ENCODE results near the gene DESI2.
"Not testable (repeated sequence)": the region's sequence is repeated elsewhere in the genome, so short reads cannot be mapped to it uniquely, and the experiment has no call there.

DESI2 gene

DNA sequence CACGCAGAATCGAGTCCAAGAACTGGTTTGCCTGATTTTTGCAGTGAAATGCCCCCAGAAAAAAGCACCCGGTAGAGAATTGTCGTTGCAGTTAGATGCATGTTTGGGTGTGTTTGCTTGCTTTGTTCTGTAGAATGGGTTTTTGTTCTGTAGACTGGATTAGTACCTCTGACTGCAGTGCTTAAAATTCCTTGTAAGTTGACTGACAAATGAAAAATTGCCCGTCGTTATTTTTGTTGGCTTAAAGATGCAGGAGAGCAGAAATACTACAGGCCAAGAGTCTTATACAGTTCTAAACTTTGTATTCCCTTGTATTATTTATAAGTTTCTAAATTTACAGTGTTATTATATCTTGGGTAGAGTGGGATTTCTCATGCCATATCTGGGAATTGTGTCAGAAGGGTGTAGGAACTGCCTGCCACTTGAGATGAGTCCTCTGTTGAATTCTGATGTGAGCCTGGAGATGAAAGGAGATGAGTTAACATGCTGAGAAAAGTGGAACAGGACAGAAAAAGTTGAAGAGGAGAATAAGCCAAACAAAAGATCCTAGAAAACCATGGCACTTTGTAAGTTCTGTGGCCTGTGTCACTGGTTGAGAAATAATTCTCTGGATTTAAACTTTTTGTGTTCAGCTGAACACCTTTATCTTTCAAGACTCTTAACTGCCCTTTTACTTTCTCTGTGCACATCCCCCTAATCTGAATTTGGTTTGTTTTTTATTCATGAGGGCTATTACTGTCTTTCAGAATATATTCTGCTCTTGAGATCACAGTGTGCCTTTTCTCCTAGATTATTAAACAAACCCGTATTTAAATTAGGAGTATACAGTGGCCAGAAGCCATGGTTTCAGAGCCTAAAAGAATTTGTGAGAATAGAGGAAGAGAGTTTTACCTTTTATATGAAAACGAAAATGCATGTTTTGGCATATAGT is 1.4 kb downstream of the DESI2 start:
- no peak for DNase-seq (ENCODE audit: low spot score)

DNA sequence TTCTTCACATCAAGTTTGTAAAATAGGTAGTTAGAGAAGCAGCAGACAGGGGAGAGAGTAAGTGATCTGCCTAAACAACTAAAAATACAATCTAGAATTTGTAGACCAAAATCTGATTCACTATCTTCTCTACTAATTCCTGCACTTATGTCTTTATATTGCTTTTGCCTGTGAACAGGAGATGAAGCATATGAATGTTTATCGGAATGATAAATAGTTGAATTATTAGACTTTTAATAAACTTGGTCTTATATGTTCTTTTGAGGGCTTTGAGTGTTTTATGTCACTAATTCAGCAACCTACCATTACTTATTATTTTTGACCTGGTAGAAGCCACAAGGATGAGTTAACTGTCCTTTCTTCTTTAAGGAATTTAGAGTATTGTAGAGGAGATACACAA is 2.3 kb downstream of the DESI2 start:
- no peak for DNase-seq (ENCODE audit: low spot score)

DNA sequence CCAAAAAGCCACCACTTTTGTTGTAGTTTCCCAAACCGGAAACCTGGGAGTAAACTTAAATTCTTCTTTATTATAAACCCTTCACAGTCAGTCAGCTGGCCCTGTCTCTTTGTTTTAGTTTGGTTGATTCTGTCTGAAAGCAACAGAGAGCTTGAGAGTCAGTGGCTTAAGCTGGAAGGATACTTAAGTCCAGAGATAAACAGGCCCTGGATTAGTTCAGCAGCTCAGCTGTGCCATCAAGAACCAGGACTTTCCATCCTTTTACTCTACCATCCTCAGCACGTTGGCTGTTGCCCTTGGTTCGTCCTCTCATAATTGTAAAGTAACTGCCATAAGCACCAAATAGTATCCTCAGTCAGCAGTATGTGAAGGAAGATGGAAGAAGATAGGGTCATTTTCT is 4.5 kb downstream of the DESI2 start:
- no peak for DNase-seq (ENCODE audit: low spot score)

DNA sequence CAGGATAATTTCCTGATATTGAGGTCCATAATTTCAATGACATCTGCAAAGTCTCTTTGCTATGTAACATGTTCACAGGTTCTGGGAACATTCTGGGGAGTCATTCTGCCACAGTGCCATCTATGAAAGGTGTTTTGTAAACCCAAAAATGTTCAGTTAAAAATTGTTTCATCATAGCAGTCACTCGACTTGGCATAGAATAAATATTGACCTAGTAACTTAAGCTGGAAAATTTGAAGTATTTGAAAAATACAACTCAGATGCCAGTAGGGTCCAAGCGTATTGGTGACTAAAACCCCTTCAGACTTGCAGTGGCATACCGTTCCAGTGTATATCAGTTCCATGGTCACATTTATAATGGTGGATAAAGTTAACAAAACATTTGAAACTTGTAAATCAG is 6.8 kb downstream of the DESI2 start:
- DNase-seq (ENCODE audit: low spot score) = no peak

DNA sequence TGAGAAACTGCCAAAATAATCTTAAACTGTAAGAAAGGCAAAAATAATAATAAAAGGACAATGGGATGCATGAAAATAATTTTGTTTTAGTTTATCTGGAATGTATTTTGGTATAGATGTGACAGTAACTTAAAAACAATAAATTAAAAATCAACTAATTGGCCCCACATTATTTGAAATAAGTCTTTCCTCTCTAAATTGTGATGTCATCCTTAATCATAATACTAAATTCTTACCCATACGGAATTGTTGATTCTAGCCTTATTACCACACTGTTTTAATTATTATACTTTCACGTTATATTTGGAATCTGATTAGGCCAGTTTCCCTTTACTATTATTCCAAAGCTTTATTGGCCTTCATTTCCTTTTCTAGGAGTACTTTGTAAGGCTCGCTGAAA is 7.7 kb downstream of the DESI2 start:
- DNase-seq (ENCODE audit: low spot score) = no peak

DNA sequence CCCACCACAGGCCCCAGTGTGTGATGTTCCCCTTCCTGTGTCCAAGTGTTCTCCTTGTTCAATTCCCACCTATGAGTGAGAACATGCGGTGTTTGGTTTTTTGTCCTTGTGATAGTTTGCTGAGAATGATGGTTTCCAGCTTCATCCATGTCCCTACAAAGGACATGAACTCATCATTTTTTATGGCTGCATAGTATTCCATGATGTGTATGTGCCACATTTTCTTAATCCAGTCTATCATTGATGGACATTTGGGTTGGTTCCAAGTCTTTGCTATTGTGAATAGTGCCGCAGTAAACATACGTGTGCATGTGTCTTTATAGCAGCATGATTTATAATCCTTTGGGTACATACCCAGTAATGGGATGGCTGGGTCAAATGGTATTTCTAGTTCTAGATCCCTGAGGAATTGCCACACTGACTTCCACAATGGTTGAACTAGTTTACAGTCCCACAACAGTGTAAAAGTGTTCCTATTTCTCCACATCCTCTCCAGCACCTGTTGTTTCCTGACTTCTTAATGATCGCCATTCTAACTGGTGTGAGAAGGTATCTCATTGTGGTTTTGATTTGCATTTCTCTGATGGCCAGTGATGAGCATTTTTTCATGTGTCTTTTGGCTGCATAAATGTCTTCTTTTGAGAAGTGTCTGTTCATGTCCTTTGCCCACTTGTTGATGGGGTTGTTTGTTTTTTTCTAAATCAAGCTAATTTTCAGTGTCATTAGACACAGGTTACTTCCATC is 8.8 kb downstream of the DESI2 start:
- not testable (repeated sequence) for DNase-seq (ENCODE audit: low spot score)

DNA sequence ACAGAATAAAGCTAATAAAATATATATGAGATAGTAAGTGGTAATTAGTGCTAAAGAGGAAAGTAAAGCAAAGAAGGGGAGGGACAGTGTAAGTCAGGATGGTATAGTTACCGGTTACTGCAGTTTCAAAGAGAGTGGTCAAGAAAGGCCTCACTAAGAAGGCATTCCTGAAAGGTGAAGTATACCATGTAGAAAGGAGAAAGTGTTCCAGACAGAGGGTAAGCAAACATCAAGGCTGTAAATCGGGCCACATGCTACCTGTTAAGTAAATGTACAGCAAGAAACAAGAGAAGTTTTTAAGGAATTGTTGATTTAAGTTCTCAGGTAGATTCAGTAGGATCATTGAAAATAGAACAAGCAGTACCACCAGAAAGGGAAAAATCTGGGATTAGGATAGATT is 9.7 kb downstream of the DESI2 start:
- no peak for DNase-seq (ENCODE audit: low spot score)

DNA sequence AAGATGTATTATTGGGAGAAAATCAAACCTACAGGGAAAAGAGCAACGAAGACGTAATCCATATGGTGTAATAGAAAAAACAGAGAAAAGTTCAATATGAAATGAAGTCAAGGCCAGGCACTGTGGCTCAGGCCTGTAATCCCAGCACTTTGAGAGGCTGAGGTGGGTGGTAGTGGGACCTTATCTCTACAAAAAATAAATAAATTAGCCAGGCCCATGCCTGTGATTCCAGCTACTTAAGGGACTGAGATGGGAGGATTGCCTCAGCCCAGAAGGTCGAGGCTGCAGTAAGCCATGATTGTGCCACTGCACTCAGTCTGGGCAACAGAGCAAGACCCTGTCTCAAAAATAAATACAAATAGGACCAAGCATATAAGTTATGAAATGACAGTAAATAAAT is 11.4 kb downstream of the DESI2 start:
- DNase-seq (ENCODE audit: low spot score) = no peak

DNA sequence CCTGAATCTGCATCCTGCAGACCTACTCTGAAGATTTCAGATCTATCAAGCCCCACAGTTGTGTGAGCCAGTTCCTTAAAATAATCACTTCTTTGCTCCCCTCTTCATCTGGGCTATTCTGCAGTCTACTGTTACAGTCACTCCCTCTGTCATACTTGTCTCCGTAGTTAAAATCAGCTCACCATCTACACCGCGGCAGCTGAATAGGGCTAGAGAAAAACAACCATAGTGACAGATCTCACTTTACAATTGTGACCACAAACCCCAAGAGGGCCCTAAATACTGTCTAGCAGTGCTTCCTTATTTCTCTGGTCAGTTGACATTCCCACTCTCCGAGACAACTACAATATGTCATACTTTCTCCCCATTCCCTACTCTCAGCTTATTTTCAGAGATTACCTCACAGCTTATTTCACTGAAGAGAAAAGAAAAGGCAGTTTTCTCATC is 12.9 kb downstream of the DESI2 start:
- DNase-seq (ENCODE audit: low spot score) = peak; percentile 11

DNA sequence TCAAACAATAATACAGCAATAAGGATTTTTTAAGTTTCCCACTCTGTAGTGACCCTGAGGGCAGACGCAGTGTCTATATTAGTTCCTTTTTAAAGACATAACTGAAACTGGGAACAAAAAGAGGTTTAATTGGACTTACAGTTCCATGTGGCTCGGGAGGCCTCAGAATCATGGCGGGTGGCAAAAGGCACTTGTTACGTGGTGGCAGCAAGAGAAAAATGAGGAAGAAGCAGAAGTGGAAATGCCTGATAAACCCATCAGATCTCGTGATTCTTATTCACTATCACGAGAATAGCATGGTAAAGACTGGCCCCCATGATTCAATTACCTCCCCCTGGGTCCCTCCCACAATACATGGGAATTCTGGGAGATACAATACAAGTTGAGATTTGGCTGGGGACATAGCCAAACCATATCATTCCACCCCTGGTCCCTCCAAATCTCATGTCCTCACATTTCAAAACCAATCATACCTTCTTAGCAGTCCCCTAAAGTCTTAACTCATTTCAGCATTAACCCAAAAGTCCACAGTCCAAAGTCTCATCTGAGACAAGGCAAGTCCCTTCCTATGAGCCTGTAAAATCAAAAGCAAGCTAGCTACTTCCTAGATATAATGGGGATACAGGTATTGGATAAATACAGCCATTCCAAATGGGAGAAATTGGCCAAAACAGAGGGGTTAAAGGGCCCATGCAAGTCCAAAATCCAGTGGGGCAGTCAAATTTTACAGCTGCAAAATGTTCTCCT is 13.9 kb downstream of the DESI2 start:
- DNase-seq (ENCODE audit: low spot score) = not testable (repeated sequence)

DNA sequence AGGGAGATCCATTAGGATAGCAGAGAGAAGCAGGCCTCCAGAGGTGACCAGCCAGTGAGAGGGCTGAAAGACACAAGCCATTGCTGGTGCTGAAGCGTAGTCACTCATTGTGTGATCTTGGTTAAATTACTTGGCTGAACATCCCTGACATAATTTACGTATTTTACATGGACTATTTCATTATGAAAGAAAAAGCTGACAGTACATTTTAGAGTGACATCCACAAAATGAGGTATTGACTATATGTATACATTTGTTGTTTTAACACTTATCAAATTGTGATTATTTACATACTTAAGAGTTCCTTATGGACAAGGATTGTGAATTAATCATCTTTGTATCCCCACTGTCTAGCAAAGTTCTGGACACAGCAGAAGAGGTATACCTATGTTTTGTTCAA is 14.9 kb downstream of the DESI2 start:
- DNase-seq (ENCODE audit: low spot score) = no peak

DNA sequence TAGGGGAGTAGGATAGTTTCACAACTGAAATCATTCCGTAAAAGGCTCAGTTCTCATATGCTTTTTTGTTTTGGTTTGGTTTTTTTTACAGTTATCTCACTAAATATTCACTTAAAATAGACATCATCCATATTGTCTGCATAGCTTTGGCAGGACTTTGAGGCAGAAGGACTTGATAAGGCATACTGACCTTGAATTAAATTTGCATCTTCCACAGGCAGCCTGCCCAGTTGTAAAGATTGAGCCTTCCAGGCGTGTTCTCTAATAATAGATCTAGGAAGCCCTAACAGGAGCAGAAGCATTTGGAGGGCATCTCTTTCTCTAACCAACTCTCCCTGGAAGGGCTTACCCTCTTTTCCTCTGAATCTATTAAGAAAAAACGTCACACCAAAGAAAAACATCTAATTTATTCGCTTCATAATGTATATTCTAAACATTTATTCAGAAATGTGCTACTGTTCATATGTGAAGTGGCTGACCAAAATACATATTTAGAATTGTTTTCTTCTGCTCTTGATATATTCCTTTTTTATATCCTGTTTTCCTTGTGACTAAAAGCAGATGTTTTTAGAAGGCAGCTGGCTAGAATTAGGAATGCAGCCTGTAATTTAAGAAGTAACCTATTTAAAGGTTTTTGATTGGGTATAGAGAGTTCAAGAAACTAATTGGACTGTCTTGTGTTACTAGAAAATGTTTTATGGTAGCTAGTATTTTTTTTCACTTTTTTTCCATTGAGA is 20.2 kb downstream of the DESI2 start:
- DNase-seq (ENCODE audit: low spot score) = no peak

DNA sequence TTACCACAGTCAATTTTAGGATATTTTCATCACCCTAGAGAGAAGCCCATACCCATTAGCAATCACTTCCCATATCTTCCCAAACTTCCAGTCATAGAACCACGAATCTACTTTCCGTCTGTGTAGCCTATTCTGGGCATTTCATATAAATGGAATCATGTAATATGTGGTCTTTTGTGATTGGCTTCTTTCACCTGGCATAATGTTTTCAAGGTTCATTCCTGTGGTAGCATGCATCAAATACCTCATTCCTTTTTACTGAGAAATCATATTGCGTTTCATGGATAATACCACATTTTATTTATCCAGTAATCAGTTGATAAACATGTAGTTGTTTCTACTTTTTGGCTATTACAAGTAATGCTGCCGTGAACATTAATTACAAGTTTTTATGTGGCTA is 21.5 kb downstream of the DESI2 start:
- no peak for DNase-seq (ENCODE audit: low spot score)

DNA sequence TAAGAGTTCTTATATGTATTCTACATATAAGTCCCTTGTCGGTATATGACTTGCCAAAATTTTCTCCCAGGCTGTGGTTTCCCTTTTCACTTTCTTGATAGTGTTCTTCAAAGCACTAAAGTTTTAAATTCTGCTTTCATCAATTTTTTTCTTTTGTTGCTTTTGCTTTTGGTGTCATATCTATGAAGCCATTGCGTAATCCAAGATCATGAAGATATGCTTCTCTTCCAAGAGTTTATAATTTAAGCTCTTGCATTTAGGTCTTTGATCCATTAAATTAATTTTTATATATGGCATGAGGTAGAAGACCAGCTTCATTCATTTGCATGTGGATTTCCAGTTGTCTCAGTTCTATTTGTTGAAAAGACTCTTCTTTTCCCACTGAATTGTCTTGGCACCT is 22.2 kb downstream of the DESI2 start:
- DNase-seq (ENCODE audit: low spot score) = no peak

DNA sequence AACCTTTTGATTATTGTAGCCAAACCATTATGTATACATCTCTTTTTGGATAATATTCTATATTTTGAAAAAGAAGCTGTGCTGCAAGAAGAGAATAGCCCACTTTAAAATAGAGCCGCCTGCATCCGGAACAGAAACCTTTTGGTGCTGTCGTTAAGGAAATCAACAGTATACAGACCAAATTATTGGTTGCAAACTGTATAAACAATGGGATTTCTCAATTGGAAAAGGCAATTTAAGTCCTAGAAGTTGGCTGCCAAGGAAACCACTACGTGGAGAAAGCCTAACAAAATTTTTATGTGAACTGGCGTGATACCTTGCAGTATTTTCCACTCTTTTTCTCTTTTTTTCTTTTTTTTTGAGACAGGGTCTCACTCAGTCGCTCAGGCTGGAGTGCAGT is 25.8 kb downstream of the DESI2 start:
- no peak for DNase-seq (ENCODE audit: low spot score)

DNA sequence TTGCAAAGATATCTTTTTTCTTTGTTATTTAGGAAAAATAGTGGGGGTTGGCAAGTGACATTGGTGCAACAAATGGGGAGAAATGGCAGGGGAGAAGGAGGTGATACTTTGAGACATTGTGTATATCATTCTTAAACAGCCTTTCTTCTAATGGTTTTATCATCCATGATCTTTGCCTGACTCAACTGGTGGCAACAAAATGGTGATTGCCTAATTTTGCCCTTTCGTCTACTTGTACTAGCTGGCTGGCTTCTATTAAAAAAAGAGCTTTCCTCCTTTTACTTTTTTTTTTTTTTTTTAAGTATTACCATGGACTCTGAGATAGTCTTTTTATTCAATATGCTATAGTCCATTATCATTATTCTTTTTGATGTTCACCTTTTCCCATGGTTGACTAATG is 27.7 kb downstream of the DESI2 start:
- no peak for DNase-seq (ENCODE audit: low spot score)

DNA sequence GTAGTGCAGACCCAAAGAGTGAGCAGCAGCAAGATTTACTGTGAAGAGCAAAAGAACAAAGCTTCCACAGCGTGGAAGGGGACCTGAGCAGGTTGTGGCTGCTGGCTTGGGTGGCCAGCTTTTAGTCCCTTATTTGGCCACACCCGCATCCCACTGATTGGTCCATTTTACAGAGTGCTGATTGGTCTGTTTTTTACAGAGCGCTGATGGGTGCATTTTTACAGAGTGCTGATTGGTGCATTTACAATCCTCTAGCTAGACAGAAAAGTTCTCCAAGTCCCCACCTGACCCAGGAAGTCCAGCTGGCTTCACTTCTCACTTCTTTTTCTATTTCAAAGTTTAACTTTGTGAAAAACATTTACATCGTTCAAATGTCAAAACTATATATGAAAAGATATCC is 29.2 kb downstream of the DESI2 start:
- DNase-seq (ENCODE audit: low spot score) = not testable (repeated sequence)

DNA sequence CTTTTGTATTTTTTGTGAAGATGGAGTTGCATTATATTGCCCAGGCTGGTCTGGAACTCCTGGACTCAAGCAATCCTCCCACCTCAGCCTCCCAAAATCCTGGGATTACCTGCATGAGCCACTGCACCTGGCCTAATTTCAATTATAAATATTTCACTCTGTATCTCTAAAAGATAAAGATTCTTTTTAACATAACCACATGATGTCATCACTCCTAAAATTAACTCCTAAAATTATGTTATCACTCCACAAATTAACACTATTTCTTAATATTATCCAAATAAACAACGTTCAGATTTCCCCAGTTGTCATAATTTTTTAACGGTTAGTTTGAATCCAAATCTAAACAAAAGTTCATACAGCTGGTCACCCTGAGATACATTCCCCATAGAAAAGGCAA is 43.0 kb downstream of the DESI2 start:
- DNase-seq (ENCODE audit: low spot score) = no peak

DNA sequence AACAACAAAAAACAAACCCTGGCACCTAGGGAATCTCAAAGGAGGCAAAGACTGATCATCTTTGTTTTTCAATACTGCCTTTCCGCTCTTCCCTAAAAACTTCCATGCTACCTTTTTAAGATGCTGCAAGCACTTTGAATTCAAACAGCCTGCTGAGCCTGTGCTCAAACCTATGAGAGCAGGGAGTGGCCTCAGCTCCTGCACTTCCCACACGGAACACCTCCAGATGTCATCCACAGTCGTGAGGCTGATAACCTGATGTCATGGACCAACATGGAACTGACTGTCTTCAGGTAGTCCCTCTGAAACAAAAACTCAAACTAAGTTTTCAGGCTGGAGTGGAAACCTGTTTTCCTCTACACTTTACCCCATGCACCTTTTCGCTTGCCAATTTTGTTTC is 46.8 kb downstream of the DESI2 start:
- no peak for DNase-seq (ENCODE audit: low spot score)

DNA sequence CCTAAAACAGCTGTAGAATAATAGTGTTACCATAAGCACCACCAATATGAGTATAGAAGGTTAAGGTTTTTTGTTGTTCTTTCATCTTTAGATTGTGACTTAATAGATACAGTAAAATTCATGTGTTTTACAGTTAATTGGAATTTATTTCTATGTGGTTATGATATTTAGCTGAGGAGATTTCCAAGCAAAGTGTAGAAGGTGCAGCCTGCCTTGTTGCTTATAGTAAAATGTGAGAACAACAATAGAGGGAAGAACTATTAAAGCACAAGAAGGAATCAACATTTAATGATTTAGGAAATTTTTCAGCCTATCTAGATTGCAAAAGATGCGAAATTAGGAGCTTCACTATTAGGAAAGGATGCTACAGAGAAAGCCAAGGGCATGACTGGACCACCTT is 47.9 kb downstream of the DESI2 start:
- DNase-seq (ENCODE audit: low spot score) = no peak

DNA sequence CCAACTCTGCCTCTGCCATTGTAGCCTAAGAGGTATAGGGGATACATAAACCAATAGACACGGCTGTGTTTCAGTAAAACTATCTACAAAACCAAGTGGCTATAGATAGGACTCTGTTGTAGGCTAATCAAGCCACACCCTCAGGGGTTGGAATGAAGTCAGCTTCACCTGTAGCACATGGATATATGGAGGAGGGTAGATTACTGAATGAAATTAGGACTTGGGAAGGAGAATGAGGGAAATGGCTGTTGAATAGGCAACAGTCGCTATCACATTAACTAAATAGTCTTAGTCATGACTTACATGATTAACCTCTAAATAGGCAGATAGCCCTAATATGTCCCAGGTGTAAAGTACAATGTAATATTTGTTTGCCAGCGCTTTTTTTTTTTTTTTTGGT is 49.7 kb downstream of the DESI2 start:
- DNase-seq (ENCODE audit: low spot score) = no peak

DNA sequence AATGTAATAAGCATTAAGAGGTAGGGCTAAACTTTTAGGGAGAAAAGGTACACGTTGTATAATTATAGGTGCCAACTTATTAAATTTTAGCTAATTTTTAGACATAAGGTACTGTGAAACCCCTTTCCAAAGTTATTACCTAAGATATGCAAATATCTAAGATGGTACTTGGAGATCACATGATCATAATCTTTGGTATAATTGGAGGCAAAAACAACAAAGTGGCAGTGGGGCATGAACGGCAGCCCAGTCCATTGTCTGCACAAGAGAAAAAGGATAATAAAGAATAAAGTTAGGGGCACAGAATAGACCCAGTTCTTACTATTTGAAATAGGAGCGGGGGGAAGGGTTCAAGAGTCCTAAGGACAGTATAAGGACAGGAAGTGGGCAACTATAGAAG is 51.2 kb downstream of the DESI2 start:
- DNase-seq (ENCODE audit: low spot score) = no peak

Measured in SW480 (cell line).